Mesenchymal stem cell (in vitro differentiated cells and primary cell): Measurements from ENCODE around the gene ATP8A1.
A peak's percentile ranks its signal among the peaks of the same experiment; 100 is the strongest.

Experiments used
- DNase-seq: peaks from one replicate; pipeline ENCODE4 v3.0.0-alpha.2; 2013
- H2AFZ ChIP-seq: one replicate; pipeline ENCODE4 v1.6.1; 2013; ENCODE audit warnings: low read depth, mild to moderate bottlenecking, control low read depth, inconsistent platforms, low read length, moderate library complexity
- H2AK5ac ChIP-seq: 2 replicates; pipeline ENCODE4 v1.6.1; 2013; ENCODE audit warnings: low read length, moderate library complexity, mild to moderate bottlenecking, inconsistent platforms; ENCODE audit not compliant: severe bottlenecking
- H2BK120ac ChIP-seq: one replicate; pipeline ENCODE4 v1.6.1; 2013; ENCODE audit warnings: low read depth, mild to moderate bottlenecking, inconsistent platforms, low read length, moderate library complexity
- H2BK12ac ChIP-seq, 2 experiments: one replicate each; pipeline ENCODE4 v1.6.1; 2013; ENCODE audit warnings: inconsistent platforms in 2 of 2, low read length in 2 of 2, mild to moderate bottlenecking in 2 of 2, moderate library complexity in 2 of 2, control low read depth in 1 of 2
- H2BK15ac ChIP-seq: one replicate; pipeline ENCODE4 v1.6.1; 2013; ENCODE audit warnings: mild to moderate bottlenecking, low read depth, inconsistent platforms; ENCODE audit not compliant: poor library complexity, severe bottlenecking
- H2BK5ac ChIP-seq: 2 replicates; pipeline ENCODE4 v1.6.1; 2013; ENCODE audit warnings: low read depth, mild to moderate bottlenecking, low read length, control low read depth, inconsistent platforms; ENCODE audit not compliant: poor library complexity, severe bottlenecking
- H3K14ac ChIP-seq, 2 experiments: one replicate each; pipeline ENCODE4 v1.6.1; 2013; ENCODE audit warnings: inconsistent platforms in 2 of 2, low read length in 2 of 2, control low read depth in 1 of 2, mild to moderate bottlenecking in 1 of 2, moderate library complexity in 1 of 2
- H3K18ac ChIP-seq, 2 experiments: one replicate each; pipeline ENCODE4 v1.6.1; 2013; ENCODE audit warnings: inconsistent platforms in 2 of 2, low read length in 2 of 2, control low read depth in 1 of 2, low read depth in 1 of 2, mild to moderate bottlenecking in 1 of 2
- H3K23ac ChIP-seq, 2 experiments: one replicate each; pipeline ENCODE4 v1.6.1; 2013; ENCODE audit warnings: inconsistent platforms in 2 of 2, low read length in 2 of 2, mild to moderate bottlenecking in 2 of 2, moderate library complexity in 2 of 2, control low read depth in 1 of 2
- H3K27ac ChIP-seq: 2 replicates; pipeline ENCODE4 v1.5.1; 2013; ENCODE audit warnings: mild to moderate bottlenecking, moderate library complexity, low read length, control low read depth, inconsistent platforms; ENCODE audit not compliant: poor library complexity, severe bottlenecking
- H3K27me3 ChIP-seq, 2 experiments: 2 replicates each; pipeline versions ENCODE4 v1.6.1 to v1.7.0; 2013; ENCODE audit warnings: low read length in 2 of 2, mild to moderate bottlenecking in 2 of 2, moderate library complexity in 2 of 2, control low read depth in 1 of 2, inconsistent platforms in 1 of 2; ENCODE audit not compliant: control insufficient read depth in 1 of 2, insufficient read depth in 1 of 2
- H3K36me3 ChIP-seq, 2 experiments: 2 replicates each; pipeline versions ENCODE4 v1.6.1 to v1.7.0; 2013; ENCODE audit warnings: low read length in 2 of 2, control low read depth in 1 of 2, inconsistent platforms in 1 of 2, low read depth in 1 of 2, mild to moderate bottlenecking in 1 of 2; ENCODE audit not compliant: insufficient read depth in 2 of 2, control insufficient read depth in 1 of 2
- H3K4ac ChIP-seq, 2 experiments: one replicate each; pipeline ENCODE4 v1.6.1; 2013; ENCODE audit warnings: inconsistent platforms in 2 of 2, low read length in 2 of 2, mild to moderate bottlenecking in 2 of 2, moderate library complexity in 2 of 2, control low read depth in 1 of 2, low read depth in 1 of 2
- H3K4me1 ChIP-seq: 2 replicates; pipeline ENCODE4 v1.6.1; 2013; ENCODE audit warnings: low read depth, low read length, control low read depth; ENCODE audit not compliant: control insufficient read depth, insufficient read depth
- H3K4me2 ChIP-seq: 2 replicates; pipeline ENCODE4 v1.6.1; 2013; ENCODE audit warnings: low read length, mild to moderate bottlenecking, inconsistent platforms; ENCODE audit not compliant: poor library complexity, severe bottlenecking
- H3K4me3 ChIP-seq, 2 experiments: 2 replicates each; pipeline versions ENCODE4 v1.5.1 to v1.7.0; 2013; ENCODE audit warnings: low read length in 2 of 2, mild to moderate bottlenecking in 2 of 2, control low read depth in 1 of 2, low read depth in 1 of 2; ENCODE audit not compliant: insufficient read depth in 1 of 2
- H3K79me1 ChIP-seq: replicated peaks from 2 replicates; pipeline ENCODE4 v1.6.1; 2013; ENCODE audit warnings: mild to moderate bottlenecking, control low read depth, low read length, inconsistent platforms; ENCODE audit not compliant: poor library complexity, severe bottlenecking
- H3K9ac ChIP-seq: 2 replicates; pipeline ENCODE4 v1.7.0; 2013; ENCODE audit warnings: mild to moderate bottlenecking, low read length, moderate library complexity
- H3K9me3 ChIP-seq: 2 replicates; pipeline ENCODE4 v1.7.0; 2013; ENCODE audit warnings: mild to moderate bottlenecking, low read length; ENCODE audit not compliant: control insufficient read depth
- H4K8ac ChIP-seq: one replicate; pipeline ENCODE4 v1.6.1; 2013; ENCODE audit warnings: inconsistent platforms, mild to moderate bottlenecking, low read length, moderate library complexity
- H4K91ac ChIP-seq: one replicate; pipeline ENCODE4 v1.6.1; 2013; ENCODE audit warnings: mild to moderate bottlenecking, low read length, inconsistent platforms
- WGBS: methylation state at CpG from one replicate; pipeline ENCODE4 v1.1.7; 2013; ENCODE audit warnings: mixed read lengths; 5-methylcytosine and 5-hydroxymethylcytosine counted together

The ATP8A1 gene

DNA sequence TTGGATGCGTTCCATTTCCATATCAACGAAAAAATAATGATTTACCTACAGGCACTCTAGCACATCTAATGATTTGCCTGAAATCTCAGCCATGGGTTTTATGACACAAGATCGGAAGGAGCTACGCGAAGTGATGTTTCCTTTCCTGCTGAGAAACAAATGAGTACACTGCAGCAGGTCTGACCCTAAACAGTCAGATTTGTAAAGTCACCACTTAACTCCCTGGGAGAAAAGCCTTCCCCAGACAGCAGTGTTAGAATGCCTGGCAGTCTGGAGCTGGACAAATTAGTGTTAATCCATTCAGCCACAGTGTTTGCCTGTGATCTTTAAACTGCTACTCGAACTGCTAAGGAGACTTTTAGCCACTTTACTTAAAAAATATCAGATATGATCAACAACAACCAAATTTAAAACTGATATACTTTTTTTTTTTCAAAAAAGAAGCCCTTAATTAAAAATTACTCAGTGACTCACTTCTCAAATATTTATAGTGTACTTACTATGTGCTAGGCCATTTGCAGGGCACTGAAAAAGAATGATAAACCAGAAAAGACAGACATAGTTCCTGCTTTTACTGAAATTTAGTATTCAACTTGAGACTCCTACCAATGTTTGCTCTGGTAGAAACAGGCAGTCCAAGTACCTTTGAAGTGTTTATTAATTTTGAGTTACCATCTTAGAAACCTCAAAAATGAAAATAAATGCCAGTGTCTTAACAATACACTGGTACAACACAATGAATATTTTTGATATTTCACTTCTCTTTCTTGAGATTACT is 155.1 kb downstream of the ATP8A1 start:
- Histone ChIP-seq H3K4ac (no peak overlapping the region), H3K4me2 (peak overlapping the region; percentile 45), H2AFZ (no peak overlapping the region), H4K8ac (no peak overlapping the region), H3K4me3 (no peak overlapping the region), H3K36me3 (no peaks in the 10 kb centered on the region), H2BK15ac (no peak overlapping the region), H2BK5ac (no peak overlapping the region), H3K9ac (no peak overlapping the region), H3K4me1 (peaks cover 4% of the 10 kb centered on the region), H2BK120ac (no peak overlapping the region), H4K91ac (no peak overlapping the region), H3K9me3 (no peaks in the 10 kb centered on the region), H3K14ac (no peak overlapping the region), H3K27me3 (no peaks in the 10 kb centered on the region), H3K18ac (no peak overlapping the region), H2BK12ac (no peak overlapping the region), H3K23ac (no peak overlapping the region), H3K79me1 (no peaks in the 10 kb centered on the region), H2AK5ac (no peak overlapping the region), H3K27ac (peak overlapping the region; percentile 87)
- WGBS = 43% methylated on average over 6 of the region's 6 CpGs
- DNase-seq = peak; percentile 36

DNA sequence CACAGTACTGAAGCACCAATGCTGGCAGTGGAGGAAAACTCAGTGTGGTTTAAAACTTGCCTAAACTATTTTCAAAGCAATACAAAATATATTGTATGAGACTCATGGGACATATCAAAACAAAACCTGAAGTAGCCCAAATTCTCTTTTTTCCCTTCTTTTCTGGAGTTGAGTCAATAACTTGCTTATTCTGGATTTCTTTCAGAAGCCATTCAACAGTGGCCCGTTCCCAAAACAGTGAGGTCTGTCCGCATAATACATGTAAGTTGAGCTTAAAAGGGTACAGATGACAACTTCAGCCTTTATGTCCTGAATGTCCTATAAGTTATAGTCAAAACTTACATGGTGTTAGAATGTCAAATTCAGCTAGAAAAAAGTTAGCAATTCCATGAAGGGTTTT is 158.9 kb downstream of the ATP8A1 start:
- peaks cover 4% of the 10 kb centered on the region for H3K4me1 ChIP-seq
- no peaks in the 10 kb centered on the region for H3K79me1 ChIP-seq
- no peak overlapping the region for H3K9ac ChIP-seq
- no peaks in the 10 kb centered on the region for H3K36me3 ChIP-seq
- no peak overlapping the region for H2BK5ac ChIP-seq
- H3K27me3 ChIP-seq = no peaks in the 10 kb centered on the region
- H2BK12ac ChIP-seq = no peak overlapping the region
- no peak overlapping the region for H2AK5ac ChIP-seq
- no peak overlapping the region for H3K4ac ChIP-seq
- no peak overlapping the region for H3K14ac ChIP-seq
- no peak overlapping the region for H3K18ac ChIP-seq
- H3K4me2 ChIP-seq = no peak overlapping the region
- whole genome bisulfite sequencing = 80% methylated on average over 2 of the region's 2 CpGs
- H4K91ac ChIP-seq = no peak overlapping the region
- H3K9me3 ChIP-seq = no peaks in the 10 kb centered on the region
- no peak for DNase-seq
- no peak overlapping the region for H3K23ac ChIP-seq
- no peak overlapping the region for H3K4me3 ChIP-seq
- H4K8ac ChIP-seq = no peak overlapping the region
- H2AFZ ChIP-seq = no peak overlapping the region
- H3K27ac ChIP-seq = no peak overlapping the region
- H2BK15ac ChIP-seq = no peak overlapping the region
- H2BK120ac ChIP-seq = no peak overlapping the region

DNA sequence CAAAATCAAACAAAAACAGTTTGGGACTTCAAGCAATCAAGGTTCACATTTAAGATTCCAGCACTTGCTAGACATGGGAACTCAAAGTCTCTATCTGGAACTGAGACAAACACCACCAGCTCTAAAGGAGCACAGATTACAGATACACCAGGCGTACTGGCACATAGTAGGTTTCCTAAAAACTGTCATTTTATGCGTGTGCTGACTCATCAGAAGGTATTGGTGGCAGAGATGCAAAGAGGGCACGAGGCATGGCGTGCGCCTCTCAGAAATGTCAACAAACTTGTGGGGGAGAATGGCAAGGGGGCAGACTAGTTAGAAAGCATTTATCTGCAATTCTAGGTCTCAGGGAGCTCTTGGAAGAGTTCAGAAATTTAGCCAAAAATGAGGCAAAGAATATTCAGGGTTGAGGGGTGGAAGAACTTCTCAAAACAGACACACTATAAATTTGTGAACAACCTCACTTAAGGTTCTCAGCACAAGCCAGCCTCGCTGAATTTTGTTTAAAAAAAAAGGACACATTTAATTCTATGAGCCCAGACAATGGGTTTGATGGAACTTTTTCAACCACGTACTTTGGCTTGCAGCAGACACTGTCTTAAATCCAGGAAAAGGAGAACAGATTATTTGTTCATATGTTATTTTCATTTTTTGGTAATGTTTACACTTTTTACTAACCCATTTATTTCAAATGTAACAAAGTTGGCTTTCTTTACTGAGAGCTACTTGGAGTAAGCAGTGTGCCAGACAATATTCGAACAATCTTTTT is 159.6 kb downstream of the ATP8A1 start:
- Histone ChIP-seq H3K4me3 (no peak overlapping the region), H3K9ac (no peak overlapping the region), H3K4me1 (peaks cover 1% of the 10 kb centered on the region), H3K14ac (no peak overlapping the region), H3K27ac (no peak overlapping the region), H3K4ac (no peak overlapping the region), H3K18ac (no peak overlapping the region), H2BK5ac (no peak overlapping the region), H2AFZ (no peak overlapping the region), H3K9me3 (no peaks in the 10 kb centered on the region), H3K23ac (no peak overlapping the region), H3K4me2 (no peak overlapping the region), H2BK12ac (no peak overlapping the region), H4K91ac (no peak overlapping the region), H3K79me1 (no peaks in the 10 kb centered on the region), H4K8ac (no peak overlapping the region), H2BK15ac (no peak overlapping the region), H2BK120ac (no peak overlapping the region), H3K27me3 (no peaks in the 10 kb centered on the region), H2AK5ac (no peak overlapping the region), H3K36me3 (no peaks in the 10 kb centered on the region)
- no peak for DNase-seq
- WGBS = 83% methylated on average over 7 of the region's 8 CpGs

DNA sequence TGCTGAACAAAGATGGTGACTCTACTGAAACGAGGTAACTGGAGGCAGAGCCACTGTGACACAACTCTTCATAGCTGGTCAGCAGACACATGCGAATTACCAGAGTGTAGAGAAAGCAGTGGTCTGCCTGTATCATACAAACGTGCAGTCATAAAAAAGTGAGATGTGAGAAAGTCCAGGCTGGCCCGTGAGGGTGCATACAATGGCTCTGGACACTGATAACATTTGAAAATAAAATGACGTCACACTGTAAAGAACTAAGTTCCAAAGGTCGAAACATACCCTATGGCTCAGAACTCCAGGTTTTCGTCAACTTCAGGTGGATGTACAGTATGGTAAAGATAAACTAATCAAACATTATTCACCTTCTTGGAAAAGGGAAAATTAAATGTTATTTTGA is 163.9 kb downstream of the ATP8A1 start:
- no peak overlapping the region for H3K27ac ChIP-seq
- H3K4me2 ChIP-seq = no peak overlapping the region
- H4K91ac ChIP-seq = no peak overlapping the region
- H3K79me1 ChIP-seq = no peaks in the 10 kb centered on the region
- no peaks in the 10 kb centered on the region for H3K36me3 ChIP-seq
- H3K23ac ChIP-seq = no peak overlapping the region
- H2BK5ac ChIP-seq = no peak overlapping the region
- H3K4ac ChIP-seq = no peak overlapping the region
- DNase-seq = no peak
- no peak overlapping the region for H2BK120ac ChIP-seq
- no peak overlapping the region for H3K9ac ChIP-seq
- no peak overlapping the region for H2BK15ac ChIP-seq
- H3K14ac ChIP-seq = no peak overlapping the region
- no peak overlapping the region for H2AFZ ChIP-seq
- no peak overlapping the region for H3K4me3 ChIP-seq
- H2AK5ac ChIP-seq = no peak overlapping the region
- H3K18ac ChIP-seq = no peak overlapping the region
- 60% methylated on average over 5 of the region's 7 CpGs for WGBS
- H3K27me3 ChIP-seq = peaks cover 0 to 14% of the 10 kb centered on the region in 2 experiments
- H4K8ac ChIP-seq = no peak overlapping the region
- no peaks in the 10 kb centered on the region for H3K9me3 ChIP-seq
- H3K4me1 ChIP-seq = peaks cover 1% of the 10 kb centered on the region
- H2BK12ac ChIP-seq = no peak overlapping the region
